Lower leg skin (tissue), 3 donors: Measurements from ENCODE around the gene TMEM117.

Experiments
- CTCF ChIP-seq, 3 donors: fragments of 450-650 bp; IDR thresholded peaks; one replicate each; pipeline ENCODE4 v1.5.1; 2016; ENCODE audit warnings: antibody characterized with exemption in 3 of 3, mild to moderate bottlenecking in 3 of 3, moderate library complexity in 2 of 3
- POLR2A ChIP-seq, 2 donors: fragments of 450-650 bp; IDR thresholded peaks; one replicate each; pipeline ENCODE4 v1.6.1; 2016 to 2017; ENCODE audit warnings: antibody characterized with exemption in 2 of 2, mild to moderate bottlenecking in 1 of 2, moderate library complexity in 1 of 2

DNA sequence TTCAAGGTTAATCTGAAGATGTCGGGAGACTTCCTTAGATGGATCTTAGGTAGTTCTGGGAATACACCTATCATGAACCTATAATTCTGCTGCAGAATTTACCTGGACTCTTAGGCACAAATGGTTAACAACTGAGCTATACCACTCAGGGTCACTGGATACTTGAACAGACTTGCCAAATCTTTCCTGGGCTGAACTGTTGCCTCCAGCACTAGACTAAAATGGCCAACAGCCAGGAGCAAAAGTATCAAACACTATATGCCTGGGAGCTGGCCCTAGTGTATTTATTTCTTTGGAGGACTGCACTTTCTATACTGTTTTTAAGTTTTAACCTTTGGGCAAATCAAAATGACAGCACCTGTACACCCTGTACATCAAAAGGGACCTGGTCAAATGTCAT lies 252.8 kb downstream of the TMEM117 start:
- TF ChIP-seq CTCF (IDR thresholded peaks at IDR 0.05): no peak
- TF ChIP-seq POLR2A (IDR thresholded peaks at IDR 0.05): no peak
